ENCODE results near the gene GNAZ. TPM values are rescaled to one million over a fixed set of nuclear protein-coding genes. Genes with fewer than 3 reads are reported as not detected.

Gene GNAZ
- total RNA-seq, 1 donor from 2014 or later, result 1.1 TPM

GRCh38 chr22:23098718-23099530, 28.6 kb downstream of the GNAZ start:
- Histone ChIP-seq H2AFZ (ENCODE audit: low read depth, low read length) (no peak overlapping the region), H3K27me3 (ENCODE audit: insufficient read depth, low read length) (no peaks in the 10 kb centered on the region), H3K27ac (ENCODE audit: low read depth, low read length) (no peak overlapping the region), H3K79me2 (ENCODE audit: insufficient read depth, low read length) (no peaks in the 10 kb centered on the region), H3K4me2 (ENCODE audit: low read length) (no peak overlapping the region), H3K4me1 (ENCODE audit: insufficient read depth, low read length) (no peaks in the 10 kb centered on the region), H4K20me1 (ENCODE audit: insufficient read depth, low read length) (no peaks in the 10 kb centered on the region), H3K9ac (ENCODE audit: low read length) (no peak overlapping the region), H3K9me3 (ENCODE audit: insufficient read depth, low read depth, low read length) (no peaks in the 10 kb centered on the region), H3K4me3 (ENCODE audit: insufficient read depth, low read depth, low read length) (no peak overlapping the region), H3K36me3 (ENCODE audit: insufficient read depth, low read length) (no peaks in the 10 kb centered on the region)
- Mint-ChIP-seq H3K4me3 (ENCODE audit: unreplicated experiment) (no peak overlapping the region), H3K27ac (ENCODE audit: unreplicated experiment) (no peak overlapping the region), H3K4me1 (ENCODE audit: low read depth, unreplicated experiment) (no peaks in the 10 kb centered on the region), H3K27me3 (ENCODE audit: low read depth, unreplicated experiment) (peaks cover 46% of the 10 kb centered on the region), H3K36me3 (ENCODE audit: low read depth, unreplicated experiment) (no peaks in the 10 kb centered on the region), H3K9me3 (ENCODE audit: unreplicated experiment) (no peaks in the 10 kb centered on the region)
- DNase-seq (ENCODE audit: low read depth) (no peak), FAIRE-seq (no peak)
- TF ChIP-seq, protein P1, sequence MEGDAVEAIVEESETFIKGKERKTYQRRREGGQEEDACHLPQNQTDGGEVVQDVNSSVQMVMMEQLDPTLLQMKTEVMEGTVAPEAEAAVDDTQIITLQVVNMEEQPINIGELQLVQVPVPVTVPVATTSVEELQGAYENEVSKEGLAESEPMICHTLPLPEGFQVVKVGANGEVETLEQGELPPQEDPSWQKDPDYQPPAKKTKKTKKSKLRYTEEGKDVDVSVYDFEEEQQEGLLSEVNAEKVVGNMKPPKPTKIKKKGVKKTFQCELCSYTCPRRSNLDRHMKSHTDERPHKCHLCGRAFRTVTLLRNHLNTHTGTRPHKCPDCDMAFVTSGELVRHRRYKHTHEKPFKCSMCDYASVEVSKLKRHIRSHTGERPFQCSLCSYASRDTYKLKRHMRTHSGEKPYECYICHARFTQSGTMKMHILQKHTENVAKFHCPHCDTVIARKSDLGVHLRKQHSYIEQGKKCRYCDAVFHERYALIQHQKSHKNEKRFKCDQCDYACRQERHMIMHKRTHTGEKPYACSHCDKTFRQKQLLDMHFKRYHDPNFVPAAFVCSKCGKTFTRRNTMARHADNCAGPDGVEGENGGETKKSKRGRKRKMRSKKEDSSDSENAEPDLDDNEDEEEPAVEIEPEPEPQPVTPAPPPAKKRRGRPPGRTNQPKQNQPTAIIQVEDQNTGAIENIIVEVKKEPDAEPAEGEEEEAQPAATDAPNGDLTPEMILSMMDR (IDR thresholded peaks at IDR 0.05; ENCODE audit: insufficient read depth, low read depth, low read length), result no peak
- TF ChIP-seq EZH2 (IDR thresholded peaks at IDR 0.05; ENCODE audit: insufficient read depth, low read length), result no peak

DNA sequence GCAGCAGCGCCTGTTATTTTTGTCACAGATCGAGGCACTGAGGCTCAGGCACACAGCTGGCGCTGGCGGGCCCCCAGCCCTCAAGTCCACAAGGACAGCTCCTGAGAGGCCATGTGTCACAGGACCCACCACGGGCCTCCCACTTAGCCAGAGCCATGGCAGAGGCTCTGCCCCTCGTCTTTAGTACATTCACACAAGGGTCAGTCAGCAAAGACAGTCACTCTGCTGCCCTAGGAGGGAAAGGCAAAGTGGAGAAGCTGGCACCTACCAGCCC, 29.1 kb downstream of the GNAZ start:
- Mint-ChIP-seq H3K9me3 (ENCODE audit: unreplicated experiment) (no peaks in the 10 kb centered on the region), H3K36me3 (ENCODE audit: low read depth, unreplicated experiment) (no peaks in the 10 kb centered on the region), H3K4me1 (ENCODE audit: low read depth, unreplicated experiment) (no peaks in the 10 kb centered on the region), H3K27me3 (ENCODE audit: low read depth, unreplicated experiment) (peaks cover 50% of the 10 kb centered on the region), H3K27ac (ENCODE audit: unreplicated experiment) (no peak overlapping the region), H3K4me3 (ENCODE audit: unreplicated experiment) (no peak overlapping the region)
- no peaks in the 10 kb centered on the region for H3K9me3 ChIP-seq (ENCODE audit: insufficient read depth, low read depth, low read length)
- H3K4me3 ChIP-seq (ENCODE audit: insufficient read depth, low read depth, low read length), result no peak overlapping the region
- no peak overlapping the region for H3K4me2 ChIP-seq (ENCODE audit: low read length)
- TF ChIP-seq EZH2 (IDR thresholded peaks at IDR 0.05; ENCODE audit: insufficient read depth, low read length), result no peak
- TF ChIP-seq, protein P1 (IDR thresholded peaks at IDR 0.05; ENCODE audit: insufficient read depth, low read depth, low read length), result no peak
- FAIRE-seq, result no peak
- H2AFZ ChIP-seq (ENCODE audit: low read depth, low read length), result no peak overlapping the region
- no peaks in the 10 kb centered on the region for H4K20me1 ChIP-seq (ENCODE audit: insufficient read depth, low read length)
- no peak for DNase-seq (ENCODE audit: low read depth)
- no peak overlapping the region for H3K27ac ChIP-seq (ENCODE audit: low read depth, low read length)
- no peaks in the 10 kb centered on the region for H3K4me1 ChIP-seq (ENCODE audit: insufficient read depth, low read length)
- no peaks in the 10 kb centered on the region for H3K79me2 ChIP-seq (ENCODE audit: insufficient read depth, low read length)
- H3K27me3 ChIP-seq (ENCODE audit: insufficient read depth, low read length), result no peaks in the 10 kb centered on the region
- no peak overlapping the region for H3K9ac ChIP-seq (ENCODE audit: low read length)
- H3K36me3 ChIP-seq (ENCODE audit: insufficient read depth, low read length), result no peaks in the 10 kb centered on the region

- no peaks in the 10 kb centered on the region for H3K36me3 ChIP-seq (ENCODE audit: insufficient read depth, low read length)
- no peak overlapping the region for H2AFZ ChIP-seq (ENCODE audit: low read depth, low read length)
- H3K9ac ChIP-seq (ENCODE audit: low read length), result no peak overlapping the region
- H3K4me3 ChIP-seq (ENCODE audit: insufficient read depth, low read depth, low read length), result no peak overlapping the region
- Mint-ChIP-seq H3K4me1 (ENCODE audit: low read depth, unreplicated experiment) (no peaks in the 10 kb centered on the region), H3K9me3 (ENCODE audit: unreplicated experiment) (no peaks in the 10 kb centered on the region), H3K36me3 (ENCODE audit: low read depth, unreplicated experiment) (no peaks in the 10 kb centered on the region), H3K27me3 (ENCODE audit: low read depth, unreplicated experiment) (peaks cover 52% of the 10 kb centered on the region), H3K27ac (ENCODE audit: unreplicated experiment) (no peak overlapping the region), H3K4me3 (ENCODE audit: unreplicated experiment) (no peak overlapping the region)
- no peaks in the 10 kb centered on the region for H3K9me3 ChIP-seq (ENCODE audit: insufficient read depth, low read depth, low read length)
- no peak for DNase-seq (ENCODE audit: low read depth)
- H3K79me2 ChIP-seq (ENCODE audit: insufficient read depth, low read length), result no peaks in the 10 kb centered on the region
- H3K27me3 ChIP-seq (ENCODE audit: insufficient read depth, low read length), result no peaks in the 10 kb centered on the region
- H3K27ac ChIP-seq (ENCODE audit: low read depth, low read length), result no peak overlapping the region
- no peak overlapping the region for H3K4me2 ChIP-seq (ENCODE audit: low read length)
- H3K4me1 ChIP-seq (ENCODE audit: insufficient read depth, low read length), result no peaks in the 10 kb centered on the region
- no peaks in the 10 kb centered on the region for H4K20me1 ChIP-seq (ENCODE audit: insufficient read depth, low read length)
- no peak for FAIRE-seq
- TF ChIP-seq, protein P1 (IDR thresholded peaks at IDR 0.05; ENCODE audit: insufficient read depth, low read depth, low read length), result no peak
- no peak for TF ChIP-seq EZH2 (IDR thresholded peaks at IDR 0.05; ENCODE audit: insufficient read depth, low read length)
Measured at GRCh38 chr22:23100124-23100801, 29.9 kb downstream of the GNAZ start.

Data from astrocyte (in vitro differentiated cells and primary cell).